Heart left ventricle (tissue), 16 donors: ENCODE results near the gene HTR3B. TPM values are rescaled to one million over a fixed set of nuclear protein-coding genes. Genes with fewer than 3 reads are reported as not detected.
A peak's percentile ranks its signal among the peaks of the same experiment; 100 is the strongest.

Experiments
- ATAC-seq, 4 donors: fragments of 200-7000 bp; cut with Tn5 transposase; one replicate each; pipeline ENCODE4 v1.9.1; 2020 to 2022; ENCODE audit warnings: moderate library complexity in 4 of 4, mild to moderate bottlenecking in 3 of 4, moderate number of reproducible peaks in 1 of 4
- DNase-seq, 5 donors: peaks; one replicate each; pipeline ENCODE4 v3.0.0-alpha.2; 2020
- H3K27ac ChIP-seq, 12 donors: fragments of 200-600 bp; sonication (generic) in 4 of 12; one replicate each; pipeline versions ENCODE4 v1.5.0 to v1.8.0; 2016 to 2022; ENCODE audit warnings: mild to moderate bottlenecking in 2 of 12
- H3K27me3 ChIP-seq, 9 donors: fragments of 200-600 bp; sonication (generic) in 2 of 9; one replicate each; pipeline versions ENCODE4 v1.5.1 to v1.8.0; 2016 to 2022; ENCODE audit warnings: mild to moderate bottlenecking in 3 of 9
- H3K36me3 ChIP-seq, 9 donors: fragments of 200-600 bp; sonication (generic) in 2 of 9; one replicate each; pipeline versions ENCODE4 v1.5.0 to v1.8.0; 2018 to 2022; ENCODE audit warnings: mild to moderate bottlenecking in 2 of 9
- H3K4me1 ChIP-seq, 12 donors: fragments of 200-600 bp; sonication (generic) in 4 of 12; one replicate each; pipeline versions ENCODE4 v1.5.0 to v1.8.0; 2016 to 2022; ENCODE audit warnings: mild to moderate bottlenecking in 3 of 12
- H3K4me3 ChIP-seq, 12 donors: fragments of 200-600 bp; sonication (generic) in 4 of 12; one replicate each; pipeline versions ENCODE4 v1.5.0 to v1.8.0; 2017 to 2022; ENCODE audit warnings: mild to moderate bottlenecking in 9 of 12, moderate library complexity in 4 of 12
- H3K9me3 ChIP-seq, 12 donors: fragments of 200-600 bp; sonication (generic) in 4 of 12; one replicate each; pipeline versions ENCODE4 v1.5.0 to v1.8.0; 2016 to 2022; ENCODE audit warnings: mild to moderate bottlenecking in 1 of 12
- POLR2A ChIP-seq, 2 donors: fragments of 450-650 bp; IDR thresholded peaks; one replicate each; pipeline ENCODE4 v1.6.1; 2017; ENCODE audit warnings: antibody characterized with exemption in 2 of 2, mild to moderate bottlenecking in 2 of 2, moderate library complexity in 2 of 2
- WGBS, 4 donors: extraction: QIAGEN DNeasy Blood & Tissue Kit in 2 of 4; methylation state at CpG; one replicate each; pipeline versions ENCODE4 v1.1.5 to v1.1.7; 2013 to 2018; 5-methylcytosine and 5-hydroxymethylcytosine counted together
- intact Hi-C, 10 donors: fragments of 100-400 bp; cut with DNase I; formaldehyde crosslinking; loops; one replicate each; pipeline versions ENCODE4 v1.11.1 to v1.14.2; 2022
- polyA plus RNA-seq, 2 donors: library from polyadenylated mRNA; stranded (reverse); fragments of 200-250 nt; gene quantifications; one replicate each; pipeline ENCODE4 v1.2.3, GENCODE V29; 2013
- total RNA-seq, 9 donors: library from RNA; depleted of rRNA in 2 of 9; stranded (reverse); fragments of >200 nt in 2 of 9; fragmentation: NEBNext Ultra II Directional in 3 of 9; extraction: Animal tissue kit (Norgen Biotek cat#: 25700) in 3 of 9; gene quantifications; one replicate each; pipeline versions ENCODE4 v1.1.0 to v1.2.4, GENCODE V29; 2016 to 2023
- TF ChIP-seq, protein P1 (sequence below), 12 donors: fragments of 200-600 bp; sonication (generic) in 4 of 12; IDR thresholded peaks; one replicate each; pipeline versions ENCODE4 v1.5.0 to v1.8.0; 2018 to 2022; ENCODE audit warnings: antibody characterized with exemption in 12 of 12, mild to moderate bottlenecking in 5 of 12
- donor health status: ischemic (EF 13 %, LVEDD 7.1; RV severe dilation, severe dysfunction).
- donor health status: healthy with polysubstance abuse.
- donor health status: DM: no; HTN: yes; CAD: no.
- donor health status: DM: no; HTN: no; CAD: no.
- donor health status: ischemic (EF 25% LVEDD 6.9; RV normal size, moderate dysfunction).
- donor health status: ischemic (EF 25% LVEDD 5.7; RV mildly dilated, moderate dysfunction).
- donor health status: healthy.
- donor health status: DM: yes; HTN: yes; CAD: no.
- donor health status: ischemic (EF 35%, LVEDD 5.7; RV mildly dilated, moderate dysfunction).
- donor health status: nonischemic (EF 11% LVEDD 7.7; RV severe dilation, severe dysfunction).
- donor health status: DM: yes; HTN: yes; CAD: no.
- donor health status: PGD.
- donor health status: ischemic (EF 29% LVEDD 5.4; RV normal size, mild dysfunction).
- donor health status: nonischemic (EF 23%, LVEDD 6.1; RV moderate dilation, normal function).

The HTR3B gene
- total and polyA plus RNA-seq, 11 donors = not detected

DNA sequence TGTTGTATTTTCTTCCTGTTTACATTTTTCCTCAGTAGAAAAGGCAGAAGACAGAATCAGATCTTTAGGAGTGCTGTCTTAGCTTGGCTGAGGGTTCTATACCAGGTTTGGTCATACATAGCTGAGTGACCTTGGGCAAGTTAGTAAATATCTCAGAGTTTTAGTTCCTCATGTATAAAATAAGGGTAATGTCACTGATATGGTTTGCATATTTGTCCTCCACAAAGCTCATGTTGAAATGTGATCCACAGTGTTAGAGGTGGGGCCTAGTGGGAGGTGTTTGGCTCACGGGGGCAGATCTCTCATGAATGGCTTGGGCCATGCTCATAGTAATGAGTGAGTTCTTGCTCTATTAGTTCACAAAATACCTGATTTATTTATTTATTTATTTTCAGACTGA lies 62.8 kb downstream of the HTR3B start:
- Histone ChIP-seq H3K9me3 (no peaks in the 10 kb centered on the region), H3K4me3 (no peak overlapping the region), H3K36me3 (no peaks in the 10 kb centered on the region), H3K27ac (no peak overlapping the region), H3K4me1 (no peaks in the 10 kb centered on the region), H3K27me3 (peaks cover 0 to 19% (median 0%) of the 10 kb centered on the region in 9 donors)
- intact Hi-C loops = no loop called here
- TF ChIP-seq POLR2A (IDR thresholded peaks at IDR 0.05) = no peak
- TF ChIP-seq, protein P1, sequence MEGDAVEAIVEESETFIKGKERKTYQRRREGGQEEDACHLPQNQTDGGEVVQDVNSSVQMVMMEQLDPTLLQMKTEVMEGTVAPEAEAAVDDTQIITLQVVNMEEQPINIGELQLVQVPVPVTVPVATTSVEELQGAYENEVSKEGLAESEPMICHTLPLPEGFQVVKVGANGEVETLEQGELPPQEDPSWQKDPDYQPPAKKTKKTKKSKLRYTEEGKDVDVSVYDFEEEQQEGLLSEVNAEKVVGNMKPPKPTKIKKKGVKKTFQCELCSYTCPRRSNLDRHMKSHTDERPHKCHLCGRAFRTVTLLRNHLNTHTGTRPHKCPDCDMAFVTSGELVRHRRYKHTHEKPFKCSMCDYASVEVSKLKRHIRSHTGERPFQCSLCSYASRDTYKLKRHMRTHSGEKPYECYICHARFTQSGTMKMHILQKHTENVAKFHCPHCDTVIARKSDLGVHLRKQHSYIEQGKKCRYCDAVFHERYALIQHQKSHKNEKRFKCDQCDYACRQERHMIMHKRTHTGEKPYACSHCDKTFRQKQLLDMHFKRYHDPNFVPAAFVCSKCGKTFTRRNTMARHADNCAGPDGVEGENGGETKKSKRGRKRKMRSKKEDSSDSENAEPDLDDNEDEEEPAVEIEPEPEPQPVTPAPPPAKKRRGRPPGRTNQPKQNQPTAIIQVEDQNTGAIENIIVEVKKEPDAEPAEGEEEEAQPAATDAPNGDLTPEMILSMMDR (IDR thresholded peaks at IDR 0.05) = no peak
- ATAC-seq (no peak), DNase-seq (no peak)
- WGBS, 4 donors = 56 to 64% (median 61%) methylated on average over 1 of the region's 1 CpG

DNA sequence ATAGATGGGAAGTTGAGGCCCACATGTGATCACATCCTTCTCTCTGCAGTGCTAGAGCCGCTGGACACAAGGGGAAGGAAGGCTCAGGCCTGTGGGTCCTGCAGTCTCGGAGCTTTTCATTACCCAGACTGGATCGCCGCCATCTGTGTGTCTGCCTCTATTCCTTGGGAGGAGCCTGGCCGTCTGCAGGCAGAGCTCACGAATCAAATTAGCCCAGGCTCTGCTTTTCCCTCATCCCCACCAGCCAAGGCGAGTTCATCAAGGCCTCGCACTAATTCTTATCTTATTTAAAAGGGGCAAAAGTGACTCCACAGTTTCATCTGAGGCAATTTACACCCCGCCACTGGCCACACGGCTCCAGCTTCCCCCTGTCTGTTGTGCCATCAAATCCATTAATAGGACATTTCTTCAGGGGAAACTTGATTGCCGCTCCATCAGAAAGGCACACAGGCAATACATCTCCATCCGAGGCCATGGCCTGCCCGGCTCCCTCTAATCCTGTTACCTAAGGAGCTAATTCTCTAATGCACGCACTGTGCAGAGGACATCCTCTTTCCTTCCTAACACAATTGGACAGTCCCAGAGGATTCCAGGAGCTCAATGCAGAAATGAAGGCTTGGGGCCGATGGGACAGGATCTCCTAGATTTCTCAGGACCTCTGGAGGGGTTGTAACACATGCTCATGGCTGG lies 67.1 kb downstream of the HTR3B start:
- H3K27me3 ChIP-seq = peaks cover 0 to 16% (median 0%) of the 10 kb centered on the region in 9 donors
- TF ChIP-seq POLR2A (IDR thresholded peaks at IDR 0.05) = no peak
- TF ChIP-seq, protein P1 (IDR thresholded peaks at IDR 0.05) = no peak
- WGBS, 4 donors = 76 to 80% (median 78%) methylated on average over 15 of the region's 15 CpGs
- no peak overlapping the region for H3K4me3 ChIP-seq
- no peak overlapping the region for H3K27ac ChIP-seq
- no peak for ATAC-seq
- DNase-seq = no peak
- H3K9me3 ChIP-seq = no peaks in the 10 kb centered on the region
- peaks cover 0 to 8% (median 5%) of the 10 kb centered on the region in 12 donors for H3K4me1 ChIP-seq
- no peaks in the 10 kb centered on the region for H3K36me3 ChIP-seq
- intact Hi-C loops = no loop called here

GRCh38 chr11:113974741-113975470 lies 70.3 kb downstream of the HTR3B start, which contains the start of gene HTR3A:
Gene HTR3A, plus strand, starts transcription at chr11:113975108. Its CDS starts 218 bp downstream, at chr11:113975326.
- no peaks in the 10 kb centered on the region for H3K36me3 ChIP-seq
- 3 to 18% (median 8%) methylated on average over 11 to 12 of the region's 12 CpGs for WGBS, 4 donors
- H3K4me3 ChIP-seq = no peak within 1 kb of the TSS
- intact Hi-C loops = no loop called here
- H3K4me1 ChIP-seq = peaks cover 0 to 8% (median 5%) of the 10 kb centered on the region in 12 donors
- H3K9me3 ChIP-seq = no peaks in the 10 kb centered on the region
- peak; percentile 69 to 86 (median 76) for DNase-seq
- no peak within 1 kb of the TSS for H3K27ac ChIP-seq
- TF ChIP-seq, protein P1 (IDR thresholded peaks at IDR 0.05) = no peak
- TF ChIP-seq POLR2A (IDR thresholded peaks at IDR 0.05) = no peak
- peak; percentile 79 to 96 (median 92) for ATAC-seq
- peaks cover 0 to 38% (median 0%) of the 10 kb centered on the region in 9 donors for H3K27me3 ChIP-seq

GRCh38 chr11:113977071-113977490 lies 72.5 kb downstream of the HTR3B start:
- Histone ChIP-seq H3K4me1 (peaks cover 0 to 8% (median 5%) of the 10 kb centered on the region in 12 donors), H3K27ac (no peak overlapping the region), H3K4me3 (no peak overlapping the region), H3K36me3 (no peaks in the 10 kb centered on the region), H3K27me3 (peaks cover 0 to 43% (median 0%) of the 10 kb centered on the region in 9 donors), H3K9me3 (no peaks in the 10 kb centered on the region)
- no peak for DNase-seq
- intact Hi-C loops = no loop called here
- 66 to 80% (median 75%) methylated on average over 4 of the region's 4 CpGs for WGBS, 4 donors
- TF ChIP-seq, protein P1 (IDR thresholded peaks at IDR 0.05) = no peak
- no peak for TF ChIP-seq POLR2A (IDR thresholded peaks at IDR 0.05)
- ATAC-seq = no peak
